ENCODE measurements around the gene GNG13.

Gene GNG13

DNA sequence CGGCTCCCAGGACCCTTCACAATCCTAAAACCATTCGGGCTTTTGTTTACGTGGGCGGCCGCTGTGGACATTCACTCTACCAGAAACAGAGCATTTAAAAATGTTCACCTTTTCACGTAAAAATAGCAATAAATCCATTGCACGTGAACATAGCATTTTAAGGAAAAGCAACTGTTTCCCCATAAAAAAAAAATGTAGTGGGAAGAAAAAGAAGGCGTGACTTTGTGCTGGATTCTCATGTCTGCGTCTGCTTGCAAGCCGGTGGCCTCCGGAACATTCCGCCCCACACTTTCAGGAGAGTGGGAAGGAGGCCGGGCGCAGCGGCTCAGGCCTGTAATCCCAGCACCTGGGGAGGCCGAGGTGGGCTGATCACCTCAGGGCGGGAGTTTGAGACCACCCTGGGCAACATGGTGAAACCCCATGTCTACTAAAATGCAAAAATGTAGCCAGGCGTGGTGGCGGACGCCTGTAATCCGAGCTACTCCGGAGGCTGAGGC lies 13.4 kb upstream of the GNG13 start:
- DNase-seq (ENCODE audit: low read depth in 2 of 2), result no peak

DNA sequence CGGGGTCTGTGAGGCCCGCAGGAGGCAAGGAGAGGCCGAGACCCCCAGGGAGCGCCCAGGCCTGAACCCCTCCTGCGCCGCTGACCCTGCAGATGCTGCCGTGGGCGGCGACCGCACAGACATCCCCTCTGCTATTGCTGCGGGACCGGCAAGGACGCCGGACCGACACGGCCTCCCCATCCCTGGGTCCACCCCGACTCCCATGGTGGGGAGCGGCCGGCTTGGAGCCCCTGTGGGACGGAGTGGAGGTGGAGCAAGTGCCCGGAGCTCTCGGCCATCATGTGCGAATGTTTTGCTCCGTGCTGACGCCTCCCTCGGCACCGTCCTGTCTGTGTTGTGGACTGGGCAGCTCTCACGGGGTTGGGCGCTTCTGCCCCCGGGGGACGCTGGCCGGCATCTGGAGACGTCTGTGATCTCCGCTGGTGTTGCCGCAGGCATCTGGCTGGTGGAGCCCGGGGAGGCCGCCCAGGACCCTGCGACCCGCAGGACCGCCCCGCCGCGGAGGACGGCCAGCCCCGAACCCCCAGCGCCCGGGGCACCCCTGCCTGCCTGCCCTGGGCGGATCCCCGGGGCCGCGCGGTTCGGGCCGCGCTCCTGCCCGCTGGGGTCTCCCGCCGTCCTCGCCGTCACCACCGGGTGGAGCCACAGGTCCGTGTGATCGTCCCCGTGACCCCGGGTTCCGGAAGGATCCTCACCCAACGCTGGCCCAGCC lies 12.8 kb upstream of the GNG13 start:
- peak; percentile 49 to 56 for DNase-seq (ENCODE audit: low read depth in 2 of 2)

- no peak for DNase-seq (ENCODE audit: low read depth in 2 of 2)
These were observed 7.5 kb upstream of the GNG13 start for GRCh38 chr16:808085-808386.

DNA sequence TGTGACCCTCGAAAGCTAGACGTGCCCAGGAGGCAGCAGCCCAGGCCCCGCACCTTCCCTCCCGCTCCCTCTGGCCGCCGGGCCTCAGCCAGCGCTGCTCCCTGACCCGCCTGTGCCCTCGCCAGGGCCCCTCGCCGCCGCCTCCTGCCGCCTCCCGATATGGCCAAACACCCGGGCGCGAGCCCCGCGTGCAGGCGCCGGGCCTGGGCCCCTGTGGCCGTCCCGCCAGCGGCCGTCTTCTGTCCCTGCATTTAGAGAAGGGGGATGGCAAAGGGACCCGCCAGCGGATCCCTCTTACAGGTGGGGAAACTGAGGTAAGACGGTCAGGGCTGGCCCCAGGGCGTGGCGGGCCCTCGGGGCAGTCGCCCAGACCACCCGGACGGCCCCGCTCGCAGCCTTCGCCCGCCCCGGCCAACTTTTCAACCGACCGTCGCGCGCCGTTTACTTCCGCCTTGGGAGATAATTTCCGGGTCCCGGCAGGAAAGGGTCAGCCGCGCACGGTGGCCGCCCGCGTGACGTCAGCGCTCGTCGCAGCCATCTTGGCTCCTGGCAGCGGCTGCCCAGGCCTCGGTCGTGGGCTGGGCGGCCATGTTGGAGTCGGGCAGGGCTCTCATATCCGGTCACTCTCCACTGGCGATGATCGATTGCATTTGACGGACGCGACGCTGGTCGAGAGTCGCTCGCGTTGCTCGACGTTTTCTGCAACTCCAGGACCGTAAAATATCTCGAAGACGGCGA lies 7.0 kb upstream of the GNG13 start:
- DNase-seq (ENCODE audit: low read depth in 2 of 2), result peak; percentile 72 to 80

DNA sequence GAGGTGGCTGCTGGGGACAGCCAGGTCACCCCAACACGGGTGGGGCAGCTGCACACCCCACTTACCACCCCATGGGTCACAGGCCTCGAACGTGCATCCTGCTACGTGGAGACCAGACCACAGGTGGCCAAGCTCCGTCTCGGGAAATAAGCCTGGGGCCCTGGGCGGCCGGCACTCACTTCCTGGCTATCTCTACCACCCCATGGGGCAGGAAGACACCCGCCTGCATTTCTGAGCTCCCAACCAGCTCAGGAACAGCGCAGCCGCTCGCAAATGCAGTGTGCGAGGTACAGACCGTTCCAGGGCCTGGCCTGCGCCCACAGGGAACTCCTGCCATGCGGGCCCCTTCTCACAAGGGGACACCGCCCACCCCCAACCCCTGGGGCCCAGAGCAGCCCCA lies 4.9 kb upstream of the GNG13 start:
- DNase-seq (ENCODE audit: low read depth in 2 of 2), result no peak

GRCh38 chr16:804193-805048 lies 3.9 kb upstream of the GNG13 start:
- DNase-seq (ENCODE audit: low read depth in 2 of 2), result no peak

DNA sequence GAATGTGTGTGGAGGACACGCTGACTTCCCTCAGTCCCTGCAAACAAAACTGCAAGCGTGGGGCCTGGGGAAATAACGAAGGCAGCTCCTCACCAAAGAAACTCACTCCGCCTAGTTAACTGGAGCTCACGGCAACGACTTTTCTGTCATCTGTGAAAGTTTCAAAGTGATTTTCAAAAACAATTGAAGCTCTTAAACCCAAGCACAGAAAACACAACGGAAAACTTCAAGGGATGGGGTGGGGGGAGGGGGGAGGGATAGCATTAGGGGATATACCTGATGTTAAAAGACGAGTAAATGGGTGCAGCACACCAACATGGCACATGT lies 3.2 kb upstream of the GNG13 start:
- no peak for DNase-seq (ENCODE audit: low read depth in 2 of 2)

GRCh38 chr16:802914-803753 lies 2.6 kb upstream of the GNG13 start:
- DNase-seq (ENCODE audit: low read depth in 2 of 2), result no peak

GRCh38 chr16:802461-802860 lies 1.9 kb upstream of the GNG13 start:
- DNase-seq (ENCODE audit: low read depth in 2 of 2), result no peak

DNA sequence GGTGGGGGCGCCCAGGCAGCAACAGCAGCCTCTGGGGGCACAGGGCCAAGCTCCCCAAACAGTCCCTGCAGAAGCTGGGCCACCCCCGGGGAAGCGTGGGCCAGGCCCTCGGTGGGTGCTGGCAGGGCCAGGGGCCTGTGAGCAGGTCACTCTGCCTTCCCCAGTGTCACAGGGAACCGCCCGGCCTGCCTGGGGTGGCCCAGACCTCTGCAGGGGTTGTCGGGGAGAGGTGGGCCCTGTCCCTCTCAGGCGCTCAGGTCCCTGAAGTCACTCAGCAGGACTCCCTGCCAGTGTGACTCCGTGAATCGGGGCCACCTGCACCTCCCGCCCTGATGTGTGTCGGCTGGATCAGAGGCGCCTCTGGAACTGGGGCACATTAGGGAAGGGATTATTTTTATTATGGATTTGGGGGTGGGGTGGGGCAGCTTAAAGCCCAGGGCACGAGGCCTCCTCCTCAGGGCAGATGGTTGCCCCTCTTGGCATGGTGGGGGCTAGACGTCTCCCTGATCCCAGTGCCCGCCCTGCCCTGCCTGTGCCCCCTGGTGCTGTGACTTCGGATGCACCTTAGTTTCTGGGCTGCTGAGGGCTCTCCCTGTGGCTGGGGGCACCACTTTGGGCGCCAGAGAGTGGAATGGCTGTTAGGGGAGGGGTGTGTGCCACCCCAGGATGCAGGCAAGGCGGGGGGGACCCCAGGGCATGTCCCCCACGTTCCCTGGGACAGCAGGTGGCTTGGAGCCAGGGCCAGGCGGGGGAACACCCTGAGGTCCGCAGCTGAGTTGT lies 1.2 kb upstream of the GNG13 start:
- no peak for DNase-seq (ENCODE audit: low read depth in 2 of 2)

- no peak for DNase-seq (ENCODE audit: low read depth in 2 of 2)
These were observed 439 bp upstream of the GNG13 start for GRCh38 chr16:800834-801511.

DNA sequence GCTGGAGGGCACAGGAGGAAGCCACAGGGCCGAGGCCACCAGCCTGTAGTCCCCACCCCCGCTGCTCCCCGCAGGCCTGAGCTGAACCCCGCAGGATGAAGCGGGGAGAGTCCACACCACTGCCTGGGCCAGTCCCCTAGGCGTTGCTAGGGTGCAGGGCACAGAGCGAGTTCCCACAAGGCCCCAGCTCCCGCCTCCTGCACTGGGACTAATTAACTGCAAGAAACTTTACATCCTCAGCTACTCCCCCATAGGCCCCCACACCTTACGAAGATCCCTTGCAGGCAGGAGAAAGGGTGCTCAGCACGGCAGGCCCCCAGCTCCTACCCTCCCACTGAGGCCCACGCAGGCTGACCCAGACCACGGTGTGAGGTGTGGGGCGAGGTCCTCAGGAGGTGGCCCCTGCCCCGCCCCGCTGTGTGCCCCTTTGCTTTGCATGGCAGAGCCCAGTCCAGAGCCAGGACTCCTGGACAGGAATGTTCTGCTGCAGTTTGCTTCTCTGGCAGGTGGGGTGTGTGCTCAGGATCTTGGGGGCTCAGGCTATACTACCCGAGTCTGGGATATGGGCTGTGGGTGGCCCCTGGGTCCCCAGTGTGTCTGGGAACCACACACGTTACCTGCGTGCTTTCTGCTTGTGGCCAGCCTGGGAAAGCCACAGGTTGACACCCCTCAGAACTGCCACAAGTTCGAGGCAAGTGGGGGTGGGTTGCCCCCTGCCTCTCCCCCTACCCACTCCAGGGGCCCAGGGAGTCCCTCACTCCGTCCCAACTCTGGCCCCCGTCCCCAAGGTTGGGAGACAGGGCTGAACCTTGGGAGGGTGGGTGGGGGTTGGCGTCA lies 1.2 kb downstream of the GNG13 start:
- DNase-seq (ENCODE audit: low read depth in 2 of 2), result no peak

DNA sequence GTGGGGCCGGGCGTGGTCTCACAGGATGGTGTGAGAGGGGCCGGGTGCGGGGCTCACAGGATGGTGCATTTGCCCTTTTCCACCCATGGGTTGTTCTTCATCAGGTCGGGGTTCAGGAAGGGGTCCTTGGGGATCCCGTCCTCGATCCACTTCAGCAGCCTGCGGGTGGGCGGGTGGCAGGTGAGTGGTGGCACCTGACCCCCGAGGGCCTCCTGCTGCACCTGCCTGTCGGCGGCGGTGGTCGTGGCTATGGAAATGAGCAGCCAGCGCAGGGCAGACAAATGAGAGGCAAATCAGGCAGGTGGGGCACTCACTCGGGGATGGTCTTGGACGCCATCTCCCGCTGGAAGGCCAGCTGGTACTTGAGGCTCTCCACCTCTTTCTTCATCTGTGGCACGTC lies 1.9 kb downstream of the GNG13 start:
- DNase-seq (ENCODE audit: low read depth in 2 of 2), result no peak

- no peak for DNase-seq (ENCODE audit: low read depth in 2 of 2)
These were observed 2.8 kb downstream of the GNG13 start for GRCh38 chr16:797686-798085.

- DNase-seq (ENCODE audit: low read depth in 2 of 2), result no peak
These were observed 3.5 kb downstream of the GNG13 start for GRCh38 chr16:797120-797420.

- DNase-seq (ENCODE audit: low read depth in 2 of 2), result no peak
These were observed 4.0 kb downstream of the GNG13 start for GRCh38 chr16:796296-797119.

DNA sequence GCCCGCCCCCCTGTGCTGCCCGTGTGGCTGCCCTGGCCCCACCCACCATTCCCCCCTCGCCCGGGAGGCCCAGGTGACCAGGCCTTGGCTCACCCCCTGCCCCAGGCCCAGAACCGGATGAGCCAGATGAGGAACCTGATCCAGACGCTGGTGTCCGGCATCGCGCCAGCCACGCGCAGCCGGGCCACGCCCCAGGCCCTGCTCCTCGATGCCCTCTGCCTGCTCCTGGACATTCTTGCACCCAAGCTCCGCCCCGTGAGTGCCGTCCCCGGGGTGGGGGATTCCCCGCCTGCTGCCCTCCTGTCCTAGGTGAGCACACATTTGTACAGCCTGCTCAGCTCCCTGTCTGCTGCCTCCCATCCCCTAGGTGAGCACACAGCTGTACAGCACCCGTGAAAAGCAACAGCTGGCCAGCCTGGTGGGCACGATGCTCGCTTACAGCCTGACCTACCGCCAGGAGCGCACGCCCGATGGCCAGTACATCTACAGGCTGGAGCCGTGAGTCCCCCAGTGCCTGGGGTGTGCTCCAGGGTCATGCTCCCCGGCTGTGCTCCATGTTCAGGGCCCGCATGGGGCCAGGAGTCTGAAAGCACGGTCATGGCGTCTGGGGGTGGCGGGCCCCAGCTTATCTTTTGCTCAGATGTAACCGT lies 4.8 kb downstream of the GNG13 start:
- no peak for DNase-seq (ENCODE audit: low read depth in 2 of 2)

- no peak for DNase-seq (ENCODE audit: low read depth in 2 of 2)
These were observed 5.6 kb downstream of the GNG13 start for GRCh38 chr16:794853-795466.

Data from stimulated activated CD4-positive, alpha-beta T cell treated with anti-CD3 and anti-CD28 coated beads, Interleukin-1b, Interleukin-23, amount 100 ng/mL, for 4 hours (primary cell).